HepG2 (cell line): ENCODE results near the gene EFEMP2. TPM values are rescaled to one million over a fixed set of nuclear protein-coding genes. Genes with fewer than 3 reads are reported as not detected.

Source experiments
- AGO1 ChIP-seq: fragments of 200-400 bp; formaldehyde crosslinking; IDR thresholded peaks from 2 replicates; pipeline ENCODE4 v1.6.1; 2017; ENCODE audit warnings: mild to moderate bottlenecking, low read depth, low read length, moderate library complexity; ENCODE audit not compliant: poor library complexity, severe bottlenecking
- AGO2 ChIP-seq: fragments of 200-400 bp; formaldehyde crosslinking; optimal IDR thresholded peaks from 2 replicates; pipeline ENCODE3; 2017; ENCODE audit warnings: mild to moderate bottlenecking, low read depth, low read length, moderate library complexity
- NR2C2 ChIP-seq: sonication (generic); formaldehyde crosslinking; IDR thresholded peaks from 2 replicates; pipeline ENCODE4 v1.4.0; 2020; ENCODE audit warnings: missing genetic modification reagents, mild to moderate bottlenecking, moderate library complexity, borderline replicate concordance
- POLR2A ChIP-seq, 2 experiments: IDR thresholded peaks; 2 replicates each; pipeline ENCODE4 v1.6.1; 2011; ENCODE audit warnings: low read depth in 2 of 2, low read length in 2 of 2, mild to moderate bottlenecking in 1 of 2, moderate library complexity in 1 of 2; ENCODE audit not compliant: insufficient read depth in 1 of 2
- RXRA ChIP-seq: sonication (generic); formaldehyde crosslinking; IDR thresholded peaks from 2 replicates; pipeline ENCODE4 v1.5.1; 2020; ENCODE audit warnings: missing genetic modification reagents
- SMYD3 ChIP-seq: sonication (generic); formaldehyde crosslinking; IDR thresholded peaks from 2 replicates; pipeline ENCODE4 v1.8.1; 2023; ENCODE audit warnings: mild to moderate bottlenecking, missing genetic modification reagents
- TCF7 ChIP-seq: sonication (generic); IDR thresholded peaks from 2 replicates; pipeline ENCODE4 v1.6.1; 2016; ENCODE audit warnings: antibody characterized with exemption, low read depth
- ZBTB38 ChIP-seq: sonication (generic); formaldehyde crosslinking; IDR thresholded peaks from 2 replicates; pipeline ENCODE4 v1.5.1; 2020; ENCODE audit warnings: mild to moderate bottlenecking, missing genetic modification reagents
- ZNF263 ChIP-seq: sonication (generic); formaldehyde crosslinking; IDR thresholded peaks from 2 replicates; pipeline ENCODE4 v1.4.0; 2020; ENCODE audit warnings: missing genetic modification reagents
- ZNF282 ChIP-seq: fragments of 450-650 bp; IDR thresholded peaks from 2 replicates; pipeline ENCODE4 v1.6.1; 2018; ENCODE audit not compliant: partially characterized antibody
- ZNF687 ChIP-seq: sonication (generic); formaldehyde crosslinking; IDR thresholded peaks from 2 replicates; pipeline ENCODE4 v1.5.1; 2020; ENCODE audit warnings: mild to moderate bottlenecking, missing genetic modification reagents, moderate library complexity
- ZNF691 ChIP-seq: sonication (generic); formaldehyde crosslinking; IDR thresholded peaks from 2 replicates; pipeline ENCODE4 v1.4.0; 2020; ENCODE audit warnings: missing genetic modification reagents, low read depth, mild to moderate bottlenecking, borderline replicate concordance
- ZSCAN20 ChIP-seq: sonication (generic); formaldehyde crosslinking; IDR thresholded peaks from 2 replicates; pipeline ENCODE4 v1.4.0; 2020; ENCODE audit warnings: missing genetic modification reagents, mild to moderate bottlenecking, borderline replicate concordance
- polyA plus RNA-seq, 8 experiments: library from polyadenylated mRNA; depleted of rRNA in 3 of 8; stranded (reverse) in 7 of 8; unstranded in 1 of 8; fragments of >200 nt; fragmentation: Illumina TruSeq in 4 of 8; extraction: Trizol in 4 of 8; gene quantifications; 2 replicates each; pipeline versions ENCODE4 v1.2.1 to v1.2.3, GENCODE V29; 2011 to 2016; ENCODE audit warnings: low read depth in 4 of 8, missing spikeins in 1 of 8, mixed read lengths in 1 of 8; ENCODE audit not compliant: insufficient read depth in 1 of 8
- total RNA-seq, 5 experiments: library from RNA; depleted of rRNA; stranded (reverse); fragments of >200 nt; fragmentation: Illumina TruSeq; extraction: Trizol; gene quantifications; 2 replicates each; pipeline ENCODE4 v1.2.3, GENCODE V29; 2016; ENCODE audit warnings: low read depth in 1 of 5
- TF ChIP-seq, protein P1 (sequence below): sonication (generic); formaldehyde crosslinking; IDR thresholded peaks from 2 replicates; pipeline ENCODE4 v1.8.0; 2022; ENCODE audit warnings: missing genetic modification reagents, mild to moderate bottlenecking, moderate library complexity, borderline replicate concordance
- TF ChIP-seq, protein P2 (sequence below): sonication (generic); formaldehyde crosslinking; IDR thresholded peaks from 2 replicates; pipeline ENCODE4 v1.5.0; 2020; ENCODE audit warnings: mild to moderate bottlenecking, missing genetic modification reagents
- TF ChIP-seq, protein P3 (sequence below): sonication (generic); formaldehyde crosslinking; IDR thresholded peaks from 2 replicates; pipeline ENCODE4 v1.4.0; 2020; ENCODE audit warnings: missing genetic modification reagents
- TF ChIP-seq, protein P4 (sequence below): sonication (generic); formaldehyde crosslinking; IDR thresholded peaks from 2 replicates; pipeline ENCODE4 v1.8.0; 2022; ENCODE audit warnings: mild to moderate bottlenecking, missing genetic modification reagents

Gene EFEMP2
- total and polyA plus RNA-seq, 2 of the 13 experiments (the other 11 are each of a cell fraction or from before 2014, with no cell fraction given) = 7.4 to 29.7 TPM

- TF ChIP-seq, protein P1, sequence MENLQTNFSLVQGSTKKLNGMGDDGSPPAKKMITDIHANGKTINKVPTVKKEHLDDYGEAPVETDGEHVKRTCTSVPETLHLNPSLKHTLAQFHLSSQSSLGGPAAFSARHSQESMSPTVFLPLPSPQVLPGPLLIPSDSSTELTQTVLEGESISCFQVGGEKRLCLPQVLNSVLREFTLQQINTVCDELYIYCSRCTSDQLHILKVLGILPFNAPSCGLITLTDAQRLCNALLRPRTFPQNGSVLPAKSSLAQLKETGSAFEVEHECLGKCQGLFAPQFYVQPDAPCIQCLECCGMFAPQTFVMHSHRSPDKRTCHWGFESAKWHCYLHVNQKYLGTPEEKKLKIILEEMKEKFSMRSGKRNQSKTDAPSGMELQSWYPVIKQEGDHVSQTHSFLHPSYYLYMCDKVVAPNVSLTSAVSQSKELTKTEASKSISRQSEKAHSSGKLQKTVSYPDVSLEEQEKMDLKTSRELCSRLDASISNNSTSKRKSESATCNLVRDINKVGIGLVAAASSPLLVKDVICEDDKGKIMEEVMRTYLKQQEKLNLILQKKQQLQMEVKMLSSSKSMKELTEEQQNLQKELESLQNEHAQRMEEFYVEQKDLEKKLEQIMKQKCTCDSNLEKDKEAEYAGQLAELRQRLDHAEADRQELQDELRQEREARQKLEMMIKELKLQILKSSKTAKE (CRISPR knock-in tag) = no peak
- peak; percentile 81 for TF ChIP-seq AGO2
- no peak for TF ChIP-seq ZSCAN20 (CRISPR knock-in tag)
- peak; percentile 30; the same call in 1 of the 2 replicates for TF ChIP-seq NR2C2
- TF ChIP-seq AGO1 = peak; percentile 96
- TF ChIP-seq ZNF687 (CRISPR knock-in tag) = peak; percentile 31
- TF ChIP-seq ZBTB38 (CRISPR knock-in tag) = 0 out of 2 replicates have a peak, but pooled peaks have one; percentile 20
- TF ChIP-seq SMYD3 (CRISPR knock-in tag) = no peak
- no peak for TF ChIP-seq ZNF691 (CRISPR knock-in tag)
- no peak for TF ChIP-seq RXRA (CRISPR knock-in tag)
- TF ChIP-seq, protein P2, sequence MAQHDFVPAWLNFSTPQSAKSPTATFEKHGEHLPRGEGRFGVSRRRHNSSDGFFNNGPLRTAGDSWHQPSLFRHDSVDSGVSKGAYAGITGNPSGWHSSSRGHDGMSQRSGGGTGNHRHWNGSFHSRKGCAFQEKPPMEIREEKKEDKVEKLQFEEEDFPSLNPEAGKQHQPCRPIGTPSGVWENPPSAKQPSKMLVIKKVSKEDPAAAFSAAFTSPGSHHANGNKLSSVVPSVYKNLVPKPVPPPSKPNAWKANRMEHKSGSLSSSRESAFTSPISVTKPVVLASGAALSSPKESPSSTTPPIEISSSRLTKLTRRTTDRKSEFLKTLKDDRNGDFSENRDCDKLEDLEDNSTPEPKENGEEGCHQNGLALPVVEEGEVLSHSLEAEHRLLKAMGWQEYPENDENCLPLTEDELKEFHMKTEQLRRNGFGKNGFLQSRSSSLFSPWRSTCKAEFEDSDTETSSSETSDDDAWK (CRISPR knock-in tag) = no peak
- TF ChIP-seq POLR2A (IDR thresholded peaks at IDR 0.05; ENCODE audit: insufficient read depth in 1 of 2, low read depth in 2 of 2, low read length in 2 of 2) = peak in 1 of 2 experiments; percentile 37; a peak in 1 of 4 replicates
- peak; percentile 56; the same call in 1 of the 2 replicates for TF ChIP-seq ZNF263
- TF ChIP-seq, protein P3, sequence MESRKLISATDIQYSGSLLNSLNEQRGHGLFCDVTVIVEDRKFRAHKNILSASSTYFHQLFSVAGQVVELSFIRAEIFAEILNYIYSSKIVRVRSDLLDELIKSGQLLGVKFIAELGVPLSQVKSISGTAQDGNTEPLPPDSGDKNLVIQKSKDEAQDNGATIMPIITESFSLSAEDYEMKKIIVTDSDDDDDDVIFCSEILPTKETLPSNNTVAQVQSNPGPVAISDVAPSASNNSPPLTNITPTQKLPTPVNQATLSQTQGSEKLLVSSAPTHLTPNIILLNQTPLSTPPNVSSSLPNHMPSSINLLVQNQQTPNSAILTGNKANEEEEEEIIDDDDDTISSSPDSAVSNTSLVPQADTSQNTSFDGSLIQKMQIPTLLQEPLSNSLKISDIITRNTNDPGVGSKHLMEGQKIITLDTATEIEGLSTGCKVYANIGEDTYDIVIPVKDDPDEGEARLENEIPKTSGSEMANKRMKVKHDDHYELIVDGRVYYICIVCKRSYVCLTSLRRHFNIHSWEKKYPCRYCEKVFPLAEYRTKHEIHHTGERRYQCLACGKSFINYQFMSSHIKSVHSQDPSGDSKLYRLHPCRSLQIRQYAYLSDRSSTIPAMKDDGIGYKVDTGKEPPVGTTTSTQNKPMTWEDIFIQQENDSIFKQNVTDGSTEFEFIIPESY (CRISPR knock-in tag) = peak; percentile 71; the same call in 1 of the 2 replicates
- no peak for TF ChIP-seq ZNF282
- no peak for TF ChIP-seq TCF7
- TF ChIP-seq, protein P4, sequence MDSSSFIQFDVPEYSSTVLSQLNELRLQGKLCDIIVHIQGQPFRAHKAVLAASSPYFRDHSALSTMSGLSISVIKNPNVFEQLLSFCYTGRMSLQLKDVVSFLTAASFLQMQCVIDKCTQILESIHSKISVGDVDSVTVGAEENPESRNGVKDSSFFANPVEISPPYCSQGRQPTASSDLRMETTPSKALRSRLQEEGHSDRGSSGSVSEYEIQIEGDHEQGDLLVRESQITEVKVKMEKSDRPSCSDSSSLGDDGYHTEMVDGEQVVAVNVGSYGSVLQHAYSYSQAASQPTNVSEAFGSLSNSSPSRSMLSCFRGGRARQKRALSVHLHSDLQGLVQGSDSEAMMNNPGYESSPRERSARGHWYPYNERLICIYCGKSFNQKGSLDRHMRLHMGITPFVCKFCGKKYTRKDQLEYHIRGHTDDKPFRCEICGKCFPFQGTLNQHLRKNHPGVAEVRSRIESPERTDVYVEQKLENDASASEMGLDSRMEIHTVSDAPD (CRISPR knock-in tag) = no peak
These were observed 2.8 kb downstream of the EFEMP2 start (continued) for GRCh38 chr11:65869643-65870306.
